ENCODE results near the gene SHCBP1. TPM values are rescaled to one million over a fixed set of nuclear protein-coding genes. Genes with fewer than 3 reads are reported as not detected.
"Not testable (repeated sequence)": the region's sequence is repeated elsewhere in the genome, so short reads cannot be mapped to it uniquely, and the experiment has no call there.

Gene SHCBP1
- total and polyA plus RNA-seq, 2 donors (not counting 1 experiment from before 2014, with no cell fraction given), result 7.3 to 13.0 TPM

- Histone ChIP-seq H3K27me3 (ENCODE audit: control insufficient read depth, insufficient read depth, low read length) (no peaks in the 10 kb centered on the region), H2AFZ (ENCODE audit: low read length) (no peak overlapping the region), H3K4me2 (ENCODE audit: extremely low read depth, insufficient read depth, low read length) (peak overlapping the region; percentile 13), H3K4me3 (replicated peaks in 1 of 4; ENCODE audit: control extremely low read depth in 1 of 4, insufficient read depth in 1 of 4, low read depth in 3 of 4, low read length in 4 of 4) (no peak overlapping the region), H3K9ac (ENCODE audit: insufficient read depth, low read length) (no peak overlapping the region), H3K27ac (ENCODE audit: insufficient read depth, low read length) (no peak overlapping the region), H4K20me1 (ENCODE audit: control insufficient read depth, extremely low read depth, insufficient read depth, low read length) (peaks cover 2% of the 10 kb centered on the region), H3K79me2 (ENCODE audit: control insufficient read depth, insufficient read depth, low read length) (no peaks in the 10 kb centered on the region), H3K36me3 (ENCODE audit: control insufficient read depth, insufficient read depth, low read length) (no peaks in the 10 kb centered on the region), H3K4me1 (ENCODE audit: control insufficient read depth, extremely low read depth, insufficient read depth, low read length) (peaks cover 5% of the 10 kb centered on the region), H3K9me3 (ENCODE audit: control insufficient read depth, insufficient read depth, low read depth, low read length) (no peaks in the 10 kb centered on the region)
- DNase-seq (ENCODE audit: low read depth in 2 of 2), result no peak
- TF ChIP-seq EZH2 (IDR thresholded peaks at IDR 0.05; ENCODE audit: low read length, missing control alignments) (no peak), CTCF (conservative IDR thresholded peaks at IDR 0.05 in 1 of 2, IDR thresholded peaks at IDR 0.05 in 1 of 2; ENCODE audit: low read depth in 1 of 2, low read length in 2 of 2) (no peak)
Measured at GRCh38 chr16:46632778-46633733, 11.9 kb upstream of the SHCBP1 start.

- H3K9ac ChIP-seq (ENCODE audit: insufficient read depth, low read length), result no peak overlapping the region
- peak; percentile 49 to 76 for DNase-seq (ENCODE audit: low read depth in 2 of 2)
- H3K27ac ChIP-seq (ENCODE audit: insufficient read depth, low read length), result peak overlapping the region; percentile 19
- no peaks in the 10 kb centered on the region for H3K9me3 ChIP-seq (ENCODE audit: control insufficient read depth, insufficient read depth, low read depth, low read length)
- H3K27me3 ChIP-seq (ENCODE audit: control insufficient read depth, insufficient read depth, low read length), result no peaks in the 10 kb centered on the region
- no peaks in the 10 kb centered on the region for H4K20me1 ChIP-seq (ENCODE audit: control insufficient read depth, extremely low read depth, insufficient read depth, low read length)
- H2AFZ ChIP-seq (ENCODE audit: low read length), result peak overlapping the region; percentile 82
- no peaks in the 10 kb centered on the region for H3K36me3 ChIP-seq (ENCODE audit: control insufficient read depth, insufficient read depth, low read length)
- TF ChIP-seq EZH2 (IDR thresholded peaks at IDR 0.05; ENCODE audit: low read length, missing control alignments) (no peak), CTCF (conservative IDR thresholded peaks at IDR 0.05 in 1 of 2, IDR thresholded peaks at IDR 0.05 in 1 of 2; ENCODE audit: low read depth in 1 of 2, low read length in 2 of 2) (peak; percentile 52 to 67)
- H3K4me1 ChIP-seq (ENCODE audit: control insufficient read depth, extremely low read depth, insufficient read depth, low read length), result peaks cover 5% of the 10 kb centered on the region
- H3K4me2 ChIP-seq (ENCODE audit: extremely low read depth, insufficient read depth, low read length), result peak overlapping the region; percentile 59
- H3K79me2 ChIP-seq (ENCODE audit: control insufficient read depth, insufficient read depth, low read length), result no peaks in the 10 kb centered on the region
- no peak overlapping the region for H3K4me3 ChIP-seq (replicated peaks in 1 of 4; ENCODE audit: control extremely low read depth in 1 of 4, insufficient read depth in 1 of 4, low read depth in 3 of 4, low read length in 4 of 4)
Measured at GRCh38 chr16:46629331-46630219, 8.4 kb upstream of the SHCBP1 start.

- Histone ChIP-seq H3K79me2 (ENCODE audit: control insufficient read depth, insufficient read depth, low read length) (no peaks in the 10 kb centered on the region), H3K9ac (ENCODE audit: insufficient read depth, low read length) (no peak overlapping the region), H3K27ac (ENCODE audit: insufficient read depth, low read length) (no peak overlapping the region), H4K20me1 (ENCODE audit: control insufficient read depth, extremely low read depth, insufficient read depth, low read length) (no peaks in the 10 kb centered on the region), H3K4me1 (ENCODE audit: control insufficient read depth, extremely low read depth, insufficient read depth, low read length) (peaks cover 5% of the 10 kb centered on the region), H3K4me2 (ENCODE audit: extremely low read depth, insufficient read depth, low read length) (no peak overlapping the region), H3K4me3 (replicated peaks in 1 of 4; ENCODE audit: control extremely low read depth in 1 of 4, insufficient read depth in 1 of 4, low read depth in 3 of 4, low read length in 4 of 4) (no peak overlapping the region), H2AFZ (ENCODE audit: low read length) (no peak overlapping the region), H3K9me3 (ENCODE audit: control insufficient read depth, insufficient read depth, low read depth, low read length) (no peaks in the 10 kb centered on the region), H3K36me3 (ENCODE audit: control insufficient read depth, insufficient read depth, low read length) (no peaks in the 10 kb centered on the region), H3K27me3 (ENCODE audit: control insufficient read depth, insufficient read depth, low read length) (no peaks in the 10 kb centered on the region)
- TF ChIP-seq EZH2 (IDR thresholded peaks at IDR 0.05; ENCODE audit: low read length, missing control alignments), result no peak
- no peak for TF ChIP-seq CTCF (conservative IDR thresholded peaks at IDR 0.05 in 1 of 2, IDR thresholded peaks at IDR 0.05 in 1 of 2; ENCODE audit: low read depth in 1 of 2, low read length in 2 of 2)
- DNase-seq (ENCODE audit: low read depth in 2 of 2), result no peak
Measured at GRCh38 chr16:46627746-46628145, 6.6 kb upstream of the SHCBP1 start.

DNA sequence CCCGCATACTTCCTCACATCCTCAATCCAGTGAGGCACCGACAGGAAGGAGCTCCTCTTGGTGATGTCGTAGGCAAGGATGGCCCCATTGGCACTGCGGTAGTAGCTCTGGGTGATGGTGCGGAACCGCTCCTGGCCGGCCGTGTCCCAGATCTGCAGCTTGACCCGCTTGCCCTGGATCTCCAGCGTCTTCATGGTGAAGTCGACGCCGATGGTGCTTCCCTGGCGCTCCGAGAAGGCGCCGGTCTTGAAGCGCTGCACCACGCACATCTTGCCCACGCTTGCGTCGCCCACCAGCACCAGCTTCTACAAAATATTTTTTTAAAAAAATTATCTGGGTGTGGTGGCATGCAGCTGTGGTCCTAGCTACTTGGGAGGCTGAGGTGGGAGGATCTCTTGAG, 5.5 kb upstream of the SHCBP1 start:
- H3K9ac ChIP-seq (ENCODE audit: insufficient read depth, low read length); H3K9me3 ChIP-seq (ENCODE audit: control insufficient read depth, insufficient read depth, low read depth, low read length); H3K27ac ChIP-seq (ENCODE audit: insufficient read depth, low read length); H3K4me3 ChIP-seq (replicated peaks in 1 of 4; ENCODE audit: control extremely low read depth in 1 of 4, insufficient read depth in 1 of 4, low read depth in 3 of 4, low read length in 4 of 4); H3K79me2 ChIP-seq (ENCODE audit: control insufficient read depth, insufficient read depth, low read length); H3K4me2 ChIP-seq (ENCODE audit: extremely low read depth, insufficient read depth, low read length); DNase-seq (ENCODE audit: low read depth in 2 of 2); H3K4me1 ChIP-seq (ENCODE audit: control insufficient read depth, extremely low read depth, insufficient read depth, low read length); H3K27me3 ChIP-seq (ENCODE audit: control insufficient read depth, insufficient read depth, low read length); H2AFZ ChIP-seq (ENCODE audit: low read length); H3K36me3 ChIP-seq (ENCODE audit: control insufficient read depth, insufficient read depth, low read length); H4K20me1 ChIP-seq (ENCODE audit: control insufficient read depth, extremely low read depth, insufficient read depth, low read length): not testable (repeated sequence)
